ENCODE results near the gene ZNF764. TPM values are rescaled to one million over a fixed set of nuclear protein-coding genes. Genes with fewer than 3 reads are reported as not detected.
"Not testable (repeated sequence)": the region's sequence is repeated elsewhere in the genome, so short reads cannot be mapped to it uniquely, and the experiment has no call there.

The ZNF764 gene
- total RNA-seq, 2 donors from 2014 or later: 9.0 to 11.1 TPM

- H3K4me3 ChIP-seq: no peak overlapping the region
- DNase-seq: peak; percentile 77
- H3K27me3 ChIP-seq: no peaks in the 10 kb centered on the region
- intact Hi-C loops (cut with DNase I): no loop called here
- H3K9ac ChIP-seq (ENCODE audit: low read depth in 2 of 2, low read length in 2 of 2): peak overlapping the region in 1 of 2 donors; percentile 61
- peaks cover 6% of the 10 kb centered on the region for H3K4me1 ChIP-seq
- no peaks in the 10 kb centered on the region for H3K9me3 ChIP-seq
- H3K36me3 ChIP-seq: no peaks in the 10 kb centered on the region
- H3K27ac ChIP-seq: peak overlapping the region; percentile 69
- TF ChIP-seq CTCF (IDR thresholded peaks at IDR 0.05): no peak
These were observed 16.5 kb downstream of the ZNF764 start for GRCh38 chr16:30541502-30542329.

- H3K4me1 ChIP-seq; H3K36me3 ChIP-seq; DNase-seq; H3K9me3 ChIP-seq; H3K4me3 ChIP-seq; intact Hi-C loops (cut with DNase I); H3K27me3 ChIP-seq: not testable (repeated sequence)
- peak overlapping the region; percentile 69 for H3K27ac ChIP-seq
- peak overlapping the region in 1 of 2 donors; percentile 22 for H3K9ac ChIP-seq (ENCODE audit: low read depth in 2 of 2, low read length in 2 of 2)
These were observed 17.2 kb downstream of the ZNF764 start for GRCh38 chr16:30540916-30541464.

DNA sequence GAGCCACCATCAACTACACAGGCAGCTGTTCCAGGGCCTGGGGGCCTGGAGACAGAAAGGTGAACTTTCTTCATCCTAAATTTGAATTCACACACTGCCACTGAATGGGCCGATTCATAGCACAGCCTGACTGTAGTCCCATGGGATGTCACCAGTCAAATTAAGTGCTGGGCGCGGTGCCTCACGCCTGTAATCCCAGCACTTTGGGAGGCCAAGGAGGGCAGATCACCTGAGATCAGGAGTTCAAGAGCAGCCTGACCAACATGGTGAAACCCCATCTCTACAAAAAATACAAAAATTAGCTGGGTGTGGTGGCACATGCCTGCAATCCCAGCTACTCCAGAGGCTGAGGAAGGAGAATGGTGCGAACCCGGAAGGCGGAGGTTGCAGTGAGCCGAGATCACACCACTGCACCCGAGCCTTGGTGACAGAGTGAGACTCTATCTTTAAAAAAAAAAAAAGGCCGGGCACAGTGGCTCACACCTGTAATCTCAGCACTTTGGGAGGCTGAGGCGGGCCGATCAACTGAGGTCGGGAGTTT lies 18.1 kb downstream of the ZNF764 start:
- DNase-seq; H3K27me3 ChIP-seq; intact Hi-C loops (cut with DNase I); H3K4me1 ChIP-seq; H3K9ac ChIP-seq (ENCODE audit: low read depth in 2 of 2, low read length in 2 of 2); H3K36me3 ChIP-seq; H3K27ac ChIP-seq; H3K4me3 ChIP-seq; H3K9me3 ChIP-seq: not testable (repeated sequence)

GRCh38 chr16:30539000-30539964 lies 18.9 kb downstream of the ZNF764 start:
- peak overlapping the region in 1 of 2 donors; percentile 16 for H3K9ac ChIP-seq (ENCODE audit: low read depth in 2 of 2, low read length in 2 of 2)
- peak overlapping the region; percentile 17 for H3K27ac ChIP-seq
- no peak for TF ChIP-seq CTCF (IDR thresholded peaks at IDR 0.05)

DNA sequence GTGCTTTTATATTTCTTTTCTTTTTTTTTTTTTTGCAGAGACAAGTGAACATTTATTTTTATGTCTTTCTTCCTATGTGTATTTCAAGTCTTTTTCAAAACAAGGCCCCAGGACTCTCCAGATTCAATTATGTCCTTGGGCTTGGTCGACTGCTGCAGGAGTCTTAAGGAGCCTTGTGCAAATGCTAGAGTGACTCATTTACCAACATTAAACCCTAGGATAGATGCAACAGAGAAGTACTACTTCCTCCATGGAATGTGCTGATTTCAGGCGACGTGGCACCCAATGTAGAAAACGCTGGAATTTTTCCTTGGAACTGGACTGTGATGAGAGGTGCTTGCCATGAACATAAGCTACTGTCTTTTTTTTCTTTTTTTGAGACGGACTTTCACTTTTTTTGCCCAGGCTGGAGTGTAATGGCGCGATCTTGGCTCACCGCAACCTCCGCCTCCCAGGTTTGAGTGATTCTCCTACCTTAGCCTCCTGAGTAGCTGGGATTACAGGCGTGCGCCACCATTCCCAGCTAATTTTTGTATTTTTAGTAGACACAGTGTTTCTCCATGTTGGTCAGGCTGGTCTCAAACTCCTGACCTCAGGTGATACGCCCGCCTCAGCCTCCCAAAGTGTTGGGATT lies 21.7 kb downstream of the ZNF764 start:
- H3K9ac ChIP-seq (ENCODE audit: low read depth in 2 of 2, low read length in 2 of 2); H3K27me3 ChIP-seq; H3K36me3 ChIP-seq; H3K27ac ChIP-seq; DNase-seq; H3K9me3 ChIP-seq; H3K4me1 ChIP-seq; H3K4me3 ChIP-seq; intact Hi-C loops (cut with DNase I): not testable (repeated sequence)

More at GRCh38 chr16:30539000-30539964, 18.9 kb downstream of the ZNF764 start:
- Histone ChIP-seq H3K27me3 (no peaks in the 10 kb centered on the region), H3K4me1 (peaks cover 6% of the 10 kb centered on the region), H3K36me3 (no peaks in the 10 kb centered on the region), H3K4me3 (no peak overlapping the region), H3K9me3 (no peaks in the 10 kb centered on the region)
- intact Hi-C loops (cut with DNase I): no loop called here
- DNase-seq: no peak

- DNase-seq: peak; percentile 78
- Histone ChIP-seq H3K4me3 (peak overlapping the region; percentile 61), H3K4me1 (peaks cover 2% of the 10 kb centered on the region), H3K36me3 (no peaks in the 10 kb centered on the region), H3K9me3 (no peaks in the 10 kb centered on the region), H3K27me3 (no peaks in the 10 kb centered on the region), H3K27ac (peak overlapping the region; percentile 93), H3K9ac (ENCODE audit: low read depth in 2 of 2, low read length in 2 of 2) (peak overlapping the region; percentile 76 to 90)
- intact Hi-C loops (cut with DNase I): no loop called here
- peak; percentile 54 for TF ChIP-seq CTCF (IDR thresholded peaks at IDR 0.05)
These were observed 22.4 kb downstream of the ZNF764 start for GRCh38 chr16:30535777-30536190.
